Measurements from ENCODE around the gene MICAL3. TPM values are rescaled to one million over a fixed set of nuclear protein-coding genes. Genes with fewer than 3 reads are reported as not detected.

MICAL3 gene
- total and polyA plus RNA-seq, 2 of the 8 experiments (the other 6 are each of a cell fraction or from before 2014, with no cell fraction given), result 8.3 to 41.8 TPM

- no peak for TF ChIP-seq SP1 (IDR thresholded peaks at IDR 0.05; ENCODE audit: low read depth, low read length)
- TF ChIP-seq NANOG (IDR thresholded peaks at IDR 0.05; ENCODE audit: insufficient read depth, low read depth, low read length, poor library complexity, severe bottlenecking), result no peak
- no peak for TF ChIP-seq SUZ12 (IDR thresholded peaks at IDR 0.05; ENCODE audit: low read length)
Observed at GRCh38 chr22:18059473-18059872, 35.1 kb upstream of the MICAL3 start (continued).
